Cerebellar nuclear complex (tissue), 1 donor: ENCODE data around the gene TSPAN14.

Experiments used
- DNase-seq, 2 experiments: peaks; one replicate each; lab custom pipeline; 2025; lab: John Stamatoyannopoulos, UW

Gene TSPAN14

GRCh38 chr10:80421707-80422536, 32.2 kb upstream of the TSPAN14 start:
- DNase-seq = no peak

GRCh38 chr10:80425901-80426300, 28.2 kb upstream of the TSPAN14 start:
- no peak for DNase-seq

GRCh38 chr10:80427541-80427940, 26.6 kb upstream of the TSPAN14 start:
- no peak for DNase-seq

GRCh38 chr10:80429521-80429973, 24.6 kb upstream of the TSPAN14 start:
- DNase-seq = no peak

GRCh38 chr10:80433134-80433533, 21.0 kb upstream of the TSPAN14 start:
- DNase-seq = no peak

- DNase-seq = no peak
Observed at GRCh38 chr10:80436446-80437098, 17.5 kb upstream of the TSPAN14 start.

- no peak for DNase-seq
Observed at GRCh38 chr10:80437227-80437626, 16.9 kb upstream of the TSPAN14 start.

- DNase-seq = no peak
Observed at GRCh38 chr10:80441831-80442230, 12.3 kb upstream of the TSPAN14 start.

GRCh38 chr10:80442879-80443278, 11.2 kb upstream of the TSPAN14 start:
- DNase-seq = no peak

- no peak for DNase-seq
Observed at GRCh38 chr10:80443531-80443974, 10.6 kb upstream of the TSPAN14 start.

GRCh38 chr10:80444124-80444523, 10.0 kb upstream of the TSPAN14 start:
- DNase-seq = no peak

- no peak for DNase-seq
Observed at GRCh38 chr10:80444646-80445319, 9.3 kb upstream of the TSPAN14 start.

GRCh38 chr10:80447436-80448190, 6.5 kb upstream of the TSPAN14 start:
- DNase-seq = no peak

GRCh38 chr10:80448209-80448942, 5.7 kb upstream of the TSPAN14 start:
- no peak for DNase-seq

- DNase-seq = no peak
Observed at GRCh38 chr10:80449520-80449919, 4.6 kb upstream of the TSPAN14 start.

GRCh38 chr10:80451132-80451531, 3.0 kb upstream of the TSPAN14 start:
- no peak for DNase-seq

GRCh38 chr10:80452069-80452468, 2.0 kb upstream of the TSPAN14 start:
- no peak for DNase-seq

- DNase-seq = no peak
Observed at GRCh38 chr10:80452640-80453039, 1.5 kb upstream of the TSPAN14 start.

- DNase-seq = no peak
Observed at GRCh38 chr10:80453056-80453841, 861 bp upstream of the TSPAN14 start.
